ENCODE results near the gene TMPRSS3.

The TMPRSS3 gene

GRCh38 chr21:42406866-42407265 is 11.0 kb upstream of the TMPRSS3 start:
- no peak for DNase-seq

GRCh38 chr21:42406201-42406621 is 10.4 kb upstream of the TMPRSS3 start:
- DNase-seq: no peak

GRCh38 chr21:42405064-42406013 is 9.5 kb upstream of the TMPRSS3 start:
- DNase-seq: no peak

- DNase-seq: no peak
These were observed 8.7 kb upstream of the TMPRSS3 start for GRCh38 chr21:42404539-42404938.

- DNase-seq: no peak
These were observed 7.9 kb upstream of the TMPRSS3 start, which contains the start of gene UBASH3A for GRCh38 chr21:42403611-42404231. Gene UBASH3A (plus strand): TSS chr21:42403902. CDS start chr21:42403946, 44 bp downstream.

- no peak for DNase-seq
These were observed 6.0 kb upstream of the TMPRSS3 start for GRCh38 chr21:42401820-42402251.

- DNase-seq: no peak
These were observed 5.3 kb upstream of the TMPRSS3 start for GRCh38 chr21:42401154-42401553.

- no peak for DNase-seq
These were observed 4.7 kb upstream of the TMPRSS3 start for GRCh38 chr21:42400525-42400924.

GRCh38 chr21:42398436-42399028 is 2.7 kb upstream of the TMPRSS3 start:
- no peak for DNase-seq

- DNase-seq: no peak
These were observed 2.0 kb upstream of the TMPRSS3 start for GRCh38 chr21:42397746-42398394.

- DNase-seq: peak; percentile 2
These were observed 1.2 kb upstream of the TMPRSS3 start for GRCh38 chr21:42396799-42397745.

- no peak for DNase-seq
These were observed 550 bp downstream of the TMPRSS3 start for GRCh38 chr21:42395302-42395701.

- no peak for DNase-seq
These were observed 2.4 kb downstream of the TMPRSS3 start for GRCh38 chr21:42393443-42393950.

- no peak for DNase-seq
These were observed 3.0 kb downstream of the TMPRSS3 start for GRCh38 chr21:42392731-42393442.

- no peak for DNase-seq
These were observed 4.6 kb downstream of the TMPRSS3 start for GRCh38 chr21:42391297-42391696.

- DNase-seq: no peak
These were observed 5.2 kb downstream of the TMPRSS3 start for GRCh38 chr21:42390696-42391095.

GRCh38 chr21:42390193-42390592 is 5.7 kb downstream of the TMPRSS3 start:
- DNase-seq: no peak

- DNase-seq: no peak
These were observed 6.4 kb downstream of the TMPRSS3 start for GRCh38 chr21:42389449-42389835.

GRCh38 chr21:42388740-42389448 is 7.0 kb downstream of the TMPRSS3 start:
- no peak for DNase-seq

- DNase-seq: no peak
These were observed 8.0 kb downstream of the TMPRSS3 start for GRCh38 chr21:42387843-42388340.
